CD4-positive, CD25-positive, alpha-beta regulatory T cell (primary cell): ENCODE measurements around the gene IL1R1. TPM values are rescaled to one million over a fixed set of nuclear protein-coding genes. Genes with fewer than 3 reads are reported as not detected.
"Not testable (repeated sequence)": the region's sequence is repeated elsewhere in the genome, so short reads cannot be mapped to it uniquely, and the experiment has no call there.

Source experiments
- ATAC-seq, 2 donors: fragments of 150-1000 bp; cut with Tn5 transposase; one replicate each; pipeline ENCODE4 v1.10.0; 2021; ENCODE audit warnings: low read depth in 2 of 2, moderate number of reproducible peaks in 2 of 2, moderate library complexity in 1 of 2
- DNase-seq, 3 donors: peaks; one replicate each; pipeline versions ENCODE4 v3.0.0 to v3.0.0-alpha.2; 2012 to 2022; ENCODE audit warnings: mixed read lengths in 1 of 3
- H3K27ac ChIP-seq: one replicate; pipeline ENCODE4 v1.7.0; 2013; ENCODE audit warnings: mild to moderate bottlenecking, low read length; ENCODE audit not compliant: insufficient read depth, poor library complexity, severe bottlenecking
- H3K27me3 ChIP-seq: one replicate; pipeline ENCODE4 v1.7.0; 2013; ENCODE audit warnings: low read length; ENCODE audit not compliant: control insufficient read depth, insufficient read depth
- H3K36me3 ChIP-seq: one replicate; pipeline ENCODE4 v1.7.0; 2013; ENCODE audit warnings: mild to moderate bottlenecking, low read length, moderate library complexity; ENCODE audit not compliant: control insufficient read depth, insufficient read depth
- H3K4me1 ChIP-seq: 2 replicates; pipeline ENCODE4 v1.7.0; 2013; ENCODE audit warnings: mild to moderate bottlenecking, low read length; ENCODE audit not compliant: insufficient read depth, control insufficient read depth, poor library complexity, severe bottlenecking
- H3K4me3 ChIP-seq: one replicate; pipeline ENCODE4 v1.7.0; 2013; ENCODE audit warnings: low read depth, mild to moderate bottlenecking, low read length, moderate library complexity
- H3K9me3 ChIP-seq, 2 experiments: 1 replicate in 1 of 2; 2 replicates in 1 of 2; pipeline ENCODE4 v1.7.0; 2013; ENCODE audit warnings: low read length in 2 of 2, mild to moderate bottlenecking in 1 of 2, moderate library complexity in 1 of 2; ENCODE audit not compliant: control insufficient read depth in 2 of 2
- H3K27ac Mint-ChIP-seq, 3 donors: one replicate each; pipeline ENCODE4 v1.8.0; 2020 to 2022; ENCODE audit warnings: mild to moderate bottlenecking in 3 of 3, mixed read lengths in 3 of 3, moderate library complexity in 2 of 3
- H3K27me3 Mint-ChIP-seq: one replicate; pipeline ENCODE4 v1.8.0; 2022; ENCODE audit warnings: mild to moderate bottlenecking, mixed read lengths
- H3K36me3 Mint-ChIP-seq: one replicate; pipeline ENCODE4 v1.8.0; 2020; ENCODE audit warnings: mixed read lengths
- H3K4me1 Mint-ChIP-seq, 4 donors: one replicate each; pipeline ENCODE4 v1.8.0; 2020 to 2022; ENCODE audit warnings: mixed read lengths in 4 of 4, mild to moderate bottlenecking in 1 of 4
- H3K4me3 Mint-ChIP-seq, 4 donors: one replicate each; pipeline ENCODE4 v1.8.0; 2020 to 2022; ENCODE audit warnings: mild to moderate bottlenecking in 4 of 4, mixed read lengths in 4 of 4, moderate library complexity in 3 of 4
- H3K9me3 Mint-ChIP-seq, 7 donors: one replicate each; pipeline ENCODE4 v1.8.0; 2020 to 2022; ENCODE audit warnings: mixed read lengths in 7 of 7, mild to moderate bottlenecking in 3 of 7, moderate library complexity in 2 of 7
- polyA plus RNA-seq, 4 donors: library from polyadenylated mRNA; unstranded; fragments of 300-500 nt; fragmentation: Illumina TruSeq; gene quantifications; one replicate each; pipeline ENCODE4 v1.2.3, GENCODE V29; 2021
- total RNA-seq: library from RNA; stranded (reverse); gene quantifications from one replicate; pipeline ENCODE4 v1.2.3, GENCODE V29; 2022

The IL1R1 gene
- total and polyA plus RNA-seq, 5 donors from 2014 or later = 2.0 to 11.7 (median 3.8) TPM

- H3K9me3 Mint-ChIP-seq = peaks cover 0 to 4% (median 0%) of the 10 kb centered on the region in 7 donors
- no peak overlapping the region for H3K27ac ChIP-seq
- no peaks in the 10 kb centered on the region for H3K9me3 ChIP-seq
- no peaks in the 10 kb centered on the region for H3K4me1 ChIP-seq
- DNase-seq = no peak
- H3K4me1 Mint-ChIP-seq = peaks cover 0 to 6% (median 1%) of the 10 kb centered on the region in 4 donors
- no peaks in the 10 kb centered on the region for H3K36me3 ChIP-seq
- no peak for ATAC-seq
- H3K27me3 ChIP-seq = no peaks in the 10 kb centered on the region
- H3K4me3 ChIP-seq = no peak overlapping the region
- no peak overlapping the region for H3K27ac Mint-ChIP-seq
- H3K27me3 Mint-ChIP-seq = no peaks in the 10 kb centered on the region
- H3K4me3 Mint-ChIP-seq = no peak overlapping the region
- H3K36me3 Mint-ChIP-seq = no peaks in the 10 kb centered on the region
Observed at GRCh38 chr2:102120701-102121159, 21.8 kb upstream of the IL1R1 start.

DNA sequence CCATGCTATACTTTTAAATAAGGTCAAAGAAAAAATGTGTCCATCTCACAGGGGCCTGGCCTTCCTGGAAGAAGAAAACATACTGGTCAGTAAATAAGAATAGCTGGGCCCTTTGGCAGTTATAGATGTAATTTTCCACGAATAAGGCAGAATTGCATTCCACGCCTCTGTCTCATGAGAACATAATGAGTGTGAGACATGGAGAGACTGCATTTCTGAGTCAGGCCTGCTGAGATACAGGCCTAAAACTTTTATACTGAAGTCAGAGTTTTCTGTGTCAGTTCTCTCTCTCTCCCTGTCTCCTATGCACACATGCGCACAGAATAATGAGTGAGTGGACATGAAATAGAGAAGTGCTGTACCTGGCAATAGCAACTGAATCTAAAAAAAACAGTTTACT is 20.4 kb upstream of the IL1R1 start:
- Mint-ChIP-seq H3K4me3 (no peak overlapping the region), H3K36me3 (no peaks in the 10 kb centered on the region), H3K27ac (no peak overlapping the region), H3K4me1 (peaks cover 0 to under 1% (median 0%) of the 10 kb centered on the region in 4 donors), H3K27me3 (no peaks in the 10 kb centered on the region), H3K9me3 (peaks cover 0 to 2% (median 0%) of the 10 kb centered on the region in 7 donors)
- Histone ChIP-seq H3K27ac (no peak overlapping the region), H3K27me3 (no peaks in the 10 kb centered on the region), H3K4me1 (no peaks in the 10 kb centered on the region), H3K4me3 (no peak overlapping the region), H3K9me3 (no peaks in the 10 kb centered on the region), H3K36me3 (no peaks in the 10 kb centered on the region)
- ATAC-seq (no peak), DNase-seq (no peak)

- no peaks in the 10 kb centered on the region for H3K27me3 Mint-ChIP-seq
- no peak for ATAC-seq
Observed at GRCh38 chr2:102122909-102123308, 19.6 kb upstream of the IL1R1 start.

DNA sequence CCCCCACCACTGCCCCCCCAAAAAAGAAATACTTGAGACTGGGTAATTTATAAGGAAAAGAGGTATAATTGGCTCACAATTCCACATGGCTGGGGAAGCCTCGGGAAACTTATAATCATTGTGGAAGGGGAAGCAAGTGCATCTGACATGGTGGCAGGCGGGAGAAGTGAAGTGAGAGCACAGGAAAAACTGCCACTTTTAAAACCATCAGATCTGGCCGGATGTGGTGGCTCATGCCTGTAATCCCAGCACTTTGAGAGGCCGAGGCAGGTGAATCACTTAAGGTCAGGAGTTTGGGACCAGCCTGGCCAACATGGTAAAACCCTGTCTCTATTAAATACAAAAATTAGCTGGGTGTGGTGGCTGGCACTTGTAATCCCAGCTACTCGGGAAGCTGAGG is 18.1 kb upstream of the IL1R1 start:
- not testable (repeated sequence) for H3K36me3 ChIP-seq, H3K27ac Mint-ChIP-seq, H3K36me3 Mint-ChIP-seq

More at GRCh38 chr2:102122909-102123308, 19.6 kb upstream of the IL1R1 start:
- Mint-ChIP-seq H3K4me1 (peaks cover 0 to 9% (median under 1%) of the 10 kb centered on the region in 4 donors), H3K4me3 (no peak overlapping the region), H3K9me3 (peaks cover 0 to 2% (median 0%) of the 10 kb centered on the region in 7 donors), H3K36me3 (no peaks in the 10 kb centered on the region), H3K27ac (no peak overlapping the region)
- no peak for DNase-seq
- no peak overlapping the region for H3K27ac ChIP-seq
- no peaks in the 10 kb centered on the region for H3K27me3 ChIP-seq
- no peaks in the 10 kb centered on the region for H3K36me3 ChIP-seq
- no peaks in the 10 kb centered on the region for H3K4me1 ChIP-seq
- no peak overlapping the region for H3K4me3 ChIP-seq
- H3K9me3 ChIP-seq = no peaks in the 10 kb centered on the region

GRCh38 chr2:102126169-102126568 is 16.4 kb upstream of the IL1R1 start:
- ATAC-seq (no peak), DNase-seq (peak in 1 of 3 donors; percentile 48)
- no peak overlapping the region for H3K27ac ChIP-seq
- H3K27ac Mint-ChIP-seq = no peak overlapping the region
- H3K4me1 Mint-ChIP-seq = peaks cover 0 to 17% (median 8%) of the 10 kb centered on the region in 4 donors
- H3K27me3 ChIP-seq = no peaks in the 10 kb centered on the region
- H3K27me3 Mint-ChIP-seq = no peaks in the 10 kb centered on the region
- peaks cover 0 to 4% (median 1%) of the 10 kb centered on the region in 7 donors for H3K9me3 Mint-ChIP-seq
- H3K4me1 ChIP-seq = no peaks in the 10 kb centered on the region
- H3K4me3 Mint-ChIP-seq = no peak overlapping the region
- H3K4me3 ChIP-seq = no peak overlapping the region
- H3K36me3 Mint-ChIP-seq = no peaks in the 10 kb centered on the region
- no peaks in the 10 kb centered on the region for H3K9me3 ChIP-seq
- no peaks in the 10 kb centered on the region for H3K36me3 ChIP-seq

More for the DNA sequence above, 18.1 kb upstream of the IL1R1 start:
- H3K4me3 ChIP-seq, ATAC-seq, H3K4me1 ChIP-seq, H3K4me3 Mint-ChIP-seq, H3K9me3 Mint-ChIP-seq, H3K27me3 Mint-ChIP-seq, H3K9me3 ChIP-seq, H3K27me3 ChIP-seq, H3K27ac ChIP-seq, DNase-seq: not testable (repeated sequence)
- peaks cover 0 to 12% (median 6%) of the 10 kb centered on the region in 4 donors for H3K4me1 Mint-ChIP-seq

DNA sequence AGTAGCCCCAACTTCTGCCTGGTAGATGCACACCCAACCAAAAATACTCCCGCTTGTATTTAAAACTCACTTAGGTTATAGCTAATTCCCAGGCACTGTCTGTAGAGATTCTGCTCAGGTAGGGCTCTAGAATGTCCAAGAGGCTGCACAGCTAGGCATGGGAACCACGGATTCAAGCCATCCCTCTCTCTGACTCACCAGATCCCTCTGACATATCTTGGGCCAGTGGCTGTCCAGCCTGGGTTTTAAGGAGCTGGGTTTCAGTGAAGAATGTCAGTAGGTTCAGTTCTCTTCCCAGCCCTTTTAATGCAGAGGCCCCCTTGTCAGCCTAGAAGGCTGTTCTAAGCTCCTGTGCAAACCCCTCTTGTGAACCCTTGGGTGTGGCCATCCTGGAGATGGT is 15.9 kb upstream of the IL1R1 start:
- no peak for ATAC-seq
- no peaks in the 10 kb centered on the region for H3K36me3 Mint-ChIP-seq
- H3K27ac Mint-ChIP-seq = no peak overlapping the region

GRCh38 chr2:102129082-102129481 is 13.5 kb upstream of the IL1R1 start:
- peaks cover 0 to 23% (median 10%) of the 10 kb centered on the region in 4 donors for H3K4me1 Mint-ChIP-seq
- no peak for DNase-seq
- no peaks in the 10 kb centered on the region for H3K27me3 Mint-ChIP-seq
- no peak overlapping the region for H3K4me3 Mint-ChIP-seq
- H3K9me3 ChIP-seq = peaks cover 4 to 6% of the 10 kb centered on the region in 2 experiments
- no peaks in the 10 kb centered on the region for H3K36me3 Mint-ChIP-seq
- H3K27ac ChIP-seq = no peak overlapping the region
- no peak for ATAC-seq
- H3K36me3 ChIP-seq = no peaks in the 10 kb centered on the region
- H3K9me3 Mint-ChIP-seq = peaks cover 0 to 10% (median 2%) of the 10 kb centered on the region in 7 donors
- H3K27me3 ChIP-seq = no peaks in the 10 kb centered on the region
- H3K4me3 ChIP-seq = no peak overlapping the region
- H3K4me1 ChIP-seq = no peaks in the 10 kb centered on the region
- no peak overlapping the region for H3K27ac Mint-ChIP-seq

More for the DNA sequence above, 15.9 kb upstream of the IL1R1 start:
- DNase-seq = no peak
- H3K36me3 ChIP-seq = no peaks in the 10 kb centered on the region
- H3K27me3 Mint-ChIP-seq = no peaks in the 10 kb centered on the region
- H3K4me1 ChIP-seq = no peaks in the 10 kb centered on the region
- no peak overlapping the region for H3K27ac ChIP-seq
- H3K4me3 Mint-ChIP-seq = no peak overlapping the region
- no peak overlapping the region for H3K4me3 ChIP-seq
- no peaks in the 10 kb centered on the region for H3K27me3 ChIP-seq
- H3K9me3 Mint-ChIP-seq = peaks cover 0 to 7% (median 4%) of the 10 kb centered on the region in 7 donors
- peaks cover 2 to 4% of the 10 kb centered on the region in 2 experiments for H3K9me3 ChIP-seq
- peaks cover 0 to 17% (median 10%) of the 10 kb centered on the region in 4 donors for H3K4me1 Mint-ChIP-seq
